Activated B cell treated with CpG ODN at 0.5 μM for 24 hours (primary cell): ENCODE measurements around the gene TBX10. TPM values are rescaled to one million over a fixed set of nuclear protein-coding genes. Genes with fewer than 3 reads are reported as not detected.

ENCODE experiments used
- ATAC-seq: fragments of 200-7000 bp; cut with Tn5 transposase; one replicate; pipeline ENCODE4 v1.10.0; 2021; ENCODE audit warnings: low read depth, mild to moderate bottlenecking, moderate library complexity
- CTCF ChIA-PET: fragments of 350-600 bp; sonication (Branson Sonifier 250); formaldehyde crosslinking; loops from one replicate; lab custom pipeline; 2021; ENCODE audit warnings: antibody characterized with exemption; lab: Charles Lee
- POLR2A ChIA-PET: fragments of 350-600 bp; sonication (Branson Sonifier 250); formaldehyde crosslinking; loops from one replicate; lab custom pipeline; 2021; ENCODE audit warnings: antibody characterized with exemption; lab: Charles Lee
- DNase-seq: peaks from one replicate; pipeline ENCODE4 v3.0.0; 2022
- H3K27ac Mint-ChIP-seq: one replicate; pipeline ENCODE4 v1.8.0; 2020; ENCODE audit warnings: mixed read lengths
- H3K27me3 Mint-ChIP-seq: one replicate; pipeline ENCODE4 v1.8.0; 2021; ENCODE audit warnings: mixed read lengths
- H3K36me3 Mint-ChIP-seq: one replicate; pipeline ENCODE4 v1.8.0; 2021; ENCODE audit warnings: low read depth, mixed read lengths
- H3K4me1 Mint-ChIP-seq: one replicate; pipeline ENCODE4 v1.8.0; 2021; ENCODE audit warnings: mixed read lengths
- H3K4me3 Mint-ChIP-seq: one replicate; pipeline ENCODE4 v1.8.0; 2020; ENCODE audit warnings: mild to moderate bottlenecking, mixed read lengths
- H3K9me3 Mint-ChIP-seq: one replicate; pipeline ENCODE4 v1.8.0; 2020; ENCODE audit warnings: mixed read lengths
- CTCF ChIP-seq: fragments of 200-600 bp; IDR thresholded peaks from one replicate; pipeline ENCODE4 v1.8.0; 2022; ENCODE audit warnings: antibody characterized with exemption, mild to moderate bottlenecking
- intact Hi-C: fragments of 100-400 bp; cut with micrococcal nuclease; formaldehyde crosslinking; loops from one replicate; pipeline ENCODE4 v1.15.1; 2024
- total RNA-seq: library from RNA; stranded (reverse); gene quantifications from 2 replicates; pipeline ENCODE4 v1.2.3, GENCODE V29; 2022

Gene TBX10
- total RNA-seq, 1 donor from 2014 or later, result not detected

DNA sequence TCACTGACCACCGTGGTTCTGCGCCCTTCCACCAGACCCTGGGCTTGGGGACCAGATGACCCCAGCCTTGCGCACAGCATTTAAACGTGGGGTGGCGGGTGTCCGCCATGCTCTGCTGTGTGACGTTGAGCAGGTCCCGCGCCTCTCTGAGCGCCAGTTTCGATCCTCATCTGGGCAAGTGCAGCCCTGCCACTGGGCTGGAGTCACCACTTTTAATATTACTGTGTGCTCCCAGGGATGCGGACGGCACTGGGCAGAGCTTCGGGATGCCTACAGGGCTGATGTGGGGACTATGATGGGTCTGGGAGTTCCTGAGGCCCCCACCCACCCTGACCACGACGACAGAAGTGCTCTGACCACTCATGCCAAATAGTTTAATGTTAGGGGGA lies 8.6 kb downstream of the TBX10 start:
- ATAC-seq (no peak), DNase-seq (no peak)
- H3K36me3 Mint-ChIP-seq, result peaks cover 1% of the 10 kb centered on the region
- TF ChIP-seq CTCF, result no peak
- H3K9me3 Mint-ChIP-seq, result no peaks in the 10 kb centered on the region
- peaks cover 13% of the 10 kb centered on the region for H3K4me1 Mint-ChIP-seq
- peak overlapping the region; percentile 87 for H3K4me3 Mint-ChIP-seq
- no peaks in the 10 kb centered on the region for H3K27me3 Mint-ChIP-seq
- CTCF ChIA-PET, result interaction anchor here (2.0 to 4.7 kb wide), 4 partner anchors 16 to 58 kb away, joined by 16 to 43 read pairs (median 27); no protein-coding TSS in a partner anchor
- POLR2A ChIA-PET, result interaction anchor here (1.0 to 4.3 kb wide), 9 partner anchors 16 to 277 kb away, joined by 3 to 58 read pairs (median 3); partner anchors contain the start of genes ACY3, CDK2AP2, GSTP1 and PITPNM1
- intact Hi-C loops, result loop anchor here (1.0 to 5.0 kb wide), 5 partner anchors 9 to 279 kb away; partner anchors contain the start of genes POLD4, PPP1CA and TBC1D10C
- peak overlapping the region; percentile 74 for H3K27ac Mint-ChIP-seq

GRCh38 chr11:67630228-67630942 lies 9.2 kb downstream of the TBX10 start:
- DNase-seq, result peak; percentile 92
- POLR2A ChIA-PET, result interaction anchor here (0.7 to 4.3 kb wide), 19 partner anchors 9 to 278 kb away, joined by 3 to 58 read pairs (median 3); partner anchors contain the start of genes ACY3, CDK2AP2, GSTP1 and PITPNM1
- Mint-ChIP-seq H3K27me3 (no peaks in the 10 kb centered on the region), H3K9me3 (no peaks in the 10 kb centered on the region), H3K36me3 (peaks cover 1% of the 10 kb centered on the region), H3K27ac (peak overlapping the region; percentile 88), H3K4me3 (peak overlapping the region; percentile 87), H3K4me1 (peaks cover 13% of the 10 kb centered on the region)
- ATAC-seq, result peak; percentile 78
- intact Hi-C loops, result loop anchor here (1.0 to 5.0 kb wide), 5 partner anchors 10 to 278 kb away; partner anchors contain the start of genes POLD4, PPP1CA and TBC1D10C
- TF ChIP-seq CTCF, result no peak
- CTCF ChIA-PET, result interaction anchor here (0.7 to 4.7 kb wide), 11 partner anchors 11 to 84 kb away, joined by 3 to 43 read pairs (median 6); no protein-coding TSS in a partner anchor

- Mint-ChIP-seq H3K27me3 (no peaks in the 10 kb centered on the region), H3K9me3 (no peaks in the 10 kb centered on the region), H3K4me1 (peaks cover 13% of the 10 kb centered on the region), H3K27ac (peak within 1 kb of the TSS; percentile 88), H3K36me3 (peaks cover 1% of the 10 kb centered on the region), H3K4me3 (peak within 1 kb of the TSS; percentile 87)
- DNase-seq, result peak; percentile 91
- CTCF ChIA-PET, result interaction anchor here (0.6 to 4.7 kb wide), 18 partner anchors 10 to 85 kb away, joined by 3 to 43 read pairs (median 4); partner anchors contain the start of genes ACY3 and GSTP1
- peak; percentile 56 for ATAC-seq
- POLR2A ChIA-PET, result interaction anchor here (0.6 to 4.3 kb wide), 22 partner anchors 9 to 277 kb away, joined by 3 to 58 read pairs (median 4); partner anchors contain the start of genes ACY3, CDK2AP2, GSTP1 and PITPNM1
- TF ChIP-seq CTCF, result no peak
- intact Hi-C loops, result loop anchor here (1.0 to 5.0 kb wide), 11 partner anchors 11 to 277 kb away; partner anchors contain the start of genes GSTP1, POLD4, PPP1CA and TBC1D10C
Observed at GRCh38 chr11:67629386-67630227, 10.0 kb downstream of the TBX10 start, which contains the start of gene NUDT8. Gene NUDT8 (minus strand): TSS chr11:67629937. CDS start chr11:67629911, 26 bp downstream.

GRCh38 chr11:67628710-67629385 lies 10.7 kb downstream of the TBX10 start:
- intact Hi-C loops, result loop anchor here (1.0 to 5.0 kb wide), 6 partner anchors 15 to 163 kb away; partner anchors contain the start of gene GSTP1
- DNase-seq (no peak), ATAC-seq (no peak)
- Mint-ChIP-seq H3K4me3 (peak overlapping the region; percentile 63), H3K36me3 (peaks cover 1% of the 10 kb centered on the region), H3K27ac (peak overlapping the region; percentile 73), H3K4me1 (peaks cover 13% of the 10 kb centered on the region), H3K9me3 (no peaks in the 10 kb centered on the region), H3K27me3 (no peaks in the 10 kb centered on the region)
- ChIA-PET CTCF (interaction anchor here (0.6 to 4.7 kb wide), 18 partner anchors 9 to 86 kb away, joined by 3 to 43 read pairs (median 4); partner anchors contain the start of genes ACY3 and GSTP1), POLR2A (interaction anchor here (0.6 to 4.3 kb wide), 11 partner anchors 14 to 228 kb away, joined by 3 to 58 read pairs (median 4); partner anchors contain the start of genes ACY3, CDK2AP2, GSTP1 and PPP1CA)
- no peak for TF ChIP-seq CTCF
